Stimulated activated CD4-positive, alpha-beta T cell treated with anti-CD3 and anti-CD28 coated beads, Interleukin-12 subunit alpha, Interleukin-12 subunit beta, amount 100 ng/mL, for 24 hours (primary cell): ENCODE measurements around the gene LMF1.

ENCODE experiments used
- DNase-seq, 2 experiments: peaks; one replicate each; pipeline ENCODE4 v3.0.0-alpha.2; 2020; ENCODE audit warnings: low read depth in 2 of 2

Gene LMF1

GRCh38 chr16:813204-813915 is 157.4 kb downstream of the LMF1 start:
- DNase-seq, result peak in 1 of 2 experiments; percentile 56

- no peak for DNase-seq
Measured at GRCh38 chr16:808085-808386, 162.7 kb downstream of the LMF1 start.

GRCh38 chr16:807347-808084 is 163.3 kb downstream of the LMF1 start:
- DNase-seq, result peak; percentile 71 to 83

GRCh38 chr16:805474-805873 is 165.3 kb downstream of the LMF1 start:
- no peak for DNase-seq

- no peak for DNase-seq
Measured at GRCh38 chr16:804193-805048, 166.4 kb downstream of the LMF1 start.

- no peak for DNase-seq
Measured at GRCh38 chr16:803754-804080, 167.1 kb downstream of the LMF1 start.
